Measurements from ENCODE around the gene CDCP1.
A peak's percentile ranks its signal among the peaks of the same experiment; 100 is the strongest.

CDCP1 gene

DNA sequence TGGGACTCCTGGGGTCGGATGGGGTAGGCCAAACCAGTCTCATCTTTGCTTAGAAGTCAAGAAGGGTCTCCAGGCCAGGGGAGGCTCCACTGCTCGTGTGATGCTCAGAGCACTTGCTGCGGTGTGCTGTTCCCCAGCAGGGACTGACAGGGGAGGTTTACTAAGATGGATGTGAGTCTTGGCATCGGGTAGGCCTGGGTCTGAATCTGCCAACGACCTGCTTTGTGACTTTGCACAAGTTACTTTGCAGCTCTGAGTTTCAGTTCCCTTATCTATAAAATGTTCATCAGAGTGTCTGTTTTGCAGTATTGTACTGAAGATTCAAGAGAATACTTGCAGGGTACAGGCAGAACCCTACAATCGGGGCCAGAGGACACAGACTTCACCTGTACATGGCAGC, 17.3 kb upstream of the CDCP1 start:
- TF ChIP-seq, protein P1, sequence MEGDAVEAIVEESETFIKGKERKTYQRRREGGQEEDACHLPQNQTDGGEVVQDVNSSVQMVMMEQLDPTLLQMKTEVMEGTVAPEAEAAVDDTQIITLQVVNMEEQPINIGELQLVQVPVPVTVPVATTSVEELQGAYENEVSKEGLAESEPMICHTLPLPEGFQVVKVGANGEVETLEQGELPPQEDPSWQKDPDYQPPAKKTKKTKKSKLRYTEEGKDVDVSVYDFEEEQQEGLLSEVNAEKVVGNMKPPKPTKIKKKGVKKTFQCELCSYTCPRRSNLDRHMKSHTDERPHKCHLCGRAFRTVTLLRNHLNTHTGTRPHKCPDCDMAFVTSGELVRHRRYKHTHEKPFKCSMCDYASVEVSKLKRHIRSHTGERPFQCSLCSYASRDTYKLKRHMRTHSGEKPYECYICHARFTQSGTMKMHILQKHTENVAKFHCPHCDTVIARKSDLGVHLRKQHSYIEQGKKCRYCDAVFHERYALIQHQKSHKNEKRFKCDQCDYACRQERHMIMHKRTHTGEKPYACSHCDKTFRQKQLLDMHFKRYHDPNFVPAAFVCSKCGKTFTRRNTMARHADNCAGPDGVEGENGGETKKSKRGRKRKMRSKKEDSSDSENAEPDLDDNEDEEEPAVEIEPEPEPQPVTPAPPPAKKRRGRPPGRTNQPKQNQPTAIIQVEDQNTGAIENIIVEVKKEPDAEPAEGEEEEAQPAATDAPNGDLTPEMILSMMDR (conservative IDR thresholded peaks at IDR 0.05), result no peak
- H3K27ac ChIP-seq, result no peak overlapping the region

DNA sequence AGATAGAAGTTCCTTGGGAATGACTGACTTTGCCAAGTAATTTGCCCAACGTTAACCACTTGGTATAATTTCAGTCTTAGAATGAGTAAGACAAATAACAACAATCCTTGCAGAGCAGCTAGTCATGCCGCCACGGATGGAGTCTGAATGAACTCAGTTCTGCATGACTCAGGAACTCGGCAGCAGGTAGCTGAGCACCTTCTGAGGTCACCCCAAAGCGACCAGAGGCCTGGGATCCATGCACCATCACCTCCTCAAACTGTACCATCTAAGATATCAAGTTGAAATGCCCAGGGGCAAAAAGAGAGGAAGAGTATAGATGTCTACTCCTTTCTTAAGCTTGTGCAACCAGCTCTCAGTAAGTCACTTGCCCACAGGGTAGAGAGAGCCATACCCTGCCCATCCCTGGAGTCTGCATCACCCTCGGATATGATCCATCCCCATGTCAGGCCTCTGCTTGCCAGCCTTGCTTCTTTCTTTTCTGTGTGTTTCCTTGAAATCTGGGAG, 8.5 kb upstream of the CDCP1 start:
- TF ChIP-seq, protein P1 (conservative IDR thresholded peaks at IDR 0.05), result no peak
- no peak overlapping the region for H3K27ac ChIP-seq

DNA sequence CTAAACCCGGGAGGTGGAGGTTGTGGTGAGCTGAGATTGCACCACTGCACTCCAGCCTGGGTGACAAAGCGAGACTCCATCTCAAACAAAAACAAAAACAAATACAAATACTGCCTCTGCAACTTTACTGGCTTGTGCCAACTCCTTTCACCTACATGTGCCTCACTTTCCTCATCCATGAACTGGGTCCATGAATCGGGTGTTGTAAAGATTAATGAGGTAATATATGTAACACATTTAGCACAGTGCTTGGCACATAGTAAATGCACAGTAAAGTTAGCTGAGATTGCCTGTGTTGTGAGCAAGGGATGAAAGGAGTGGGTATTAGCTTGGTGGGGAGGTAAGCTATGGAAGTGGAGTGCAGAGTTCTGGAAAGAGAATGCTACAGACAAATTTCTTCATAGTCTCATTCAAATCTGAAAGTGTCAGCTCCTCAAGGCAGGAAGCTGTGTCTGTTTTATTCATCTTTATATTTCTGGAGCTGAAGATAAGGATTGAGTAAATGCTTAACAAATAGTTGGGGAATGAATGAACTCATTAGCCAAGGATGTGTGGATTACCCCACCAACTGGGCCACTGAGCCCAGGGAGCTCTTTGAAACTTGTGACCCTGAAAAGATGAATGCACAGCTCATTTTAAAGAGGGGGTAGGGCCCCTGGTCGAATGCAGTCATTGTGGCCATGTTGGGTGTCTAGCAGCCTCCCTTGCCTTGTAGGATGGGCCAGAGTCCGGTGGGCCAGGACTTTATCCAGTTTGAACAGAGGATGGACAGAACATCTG, 7.7 kb upstream of the CDCP1 start:
- TF ChIP-seq, protein P1 (conservative IDR thresholded peaks at IDR 0.05), result no peak
- no peak overlapping the region for H3K27ac ChIP-seq

DNA sequence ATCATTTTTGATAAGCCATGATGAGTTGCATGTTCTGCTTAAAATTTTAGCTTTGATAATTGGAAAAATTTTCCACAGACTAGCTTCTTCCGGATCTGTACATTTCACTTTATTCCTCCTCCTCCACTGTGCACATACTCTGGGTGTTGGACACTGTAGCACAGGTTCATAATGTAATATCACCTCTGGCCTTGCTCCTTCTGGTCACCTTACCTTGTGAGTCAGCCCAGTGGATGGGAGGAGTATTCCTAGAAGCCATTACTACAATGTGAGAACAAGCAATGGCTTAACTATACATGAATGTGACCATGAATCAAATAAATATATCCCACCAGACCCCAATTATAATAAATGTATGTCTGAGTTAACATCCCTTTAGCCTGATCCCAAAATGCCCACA, 6.1 kb upstream of the CDCP1 start:
- H3K27ac ChIP-seq, result no peak overlapping the region
- TF ChIP-seq, protein P1 (conservative IDR thresholded peaks at IDR 0.05), result no peak

DNA sequence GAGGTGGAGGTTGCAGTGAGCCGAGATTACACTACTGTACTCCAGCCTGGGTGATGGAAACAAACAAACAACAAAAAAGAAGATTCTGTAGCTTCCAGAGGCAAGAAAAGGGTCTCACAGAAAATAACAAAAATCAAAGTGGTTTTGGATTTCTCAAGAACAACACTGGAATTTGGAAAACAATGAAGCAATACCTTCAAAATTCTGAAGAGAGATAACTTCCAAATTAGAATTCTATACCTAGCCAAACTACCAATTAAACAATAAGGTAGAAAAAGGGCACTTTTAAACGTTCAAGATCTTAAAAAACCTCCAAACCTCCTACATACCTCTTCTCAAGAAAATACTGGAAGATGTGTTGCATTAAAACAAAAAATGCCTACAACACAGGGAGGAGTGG, 4.9 kb upstream of the CDCP1 start:
- TF ChIP-seq, protein P1 (conservative IDR thresholded peaks at IDR 0.05), result no peak
- H3K27ac ChIP-seq, result no peak overlapping the region

DNA sequence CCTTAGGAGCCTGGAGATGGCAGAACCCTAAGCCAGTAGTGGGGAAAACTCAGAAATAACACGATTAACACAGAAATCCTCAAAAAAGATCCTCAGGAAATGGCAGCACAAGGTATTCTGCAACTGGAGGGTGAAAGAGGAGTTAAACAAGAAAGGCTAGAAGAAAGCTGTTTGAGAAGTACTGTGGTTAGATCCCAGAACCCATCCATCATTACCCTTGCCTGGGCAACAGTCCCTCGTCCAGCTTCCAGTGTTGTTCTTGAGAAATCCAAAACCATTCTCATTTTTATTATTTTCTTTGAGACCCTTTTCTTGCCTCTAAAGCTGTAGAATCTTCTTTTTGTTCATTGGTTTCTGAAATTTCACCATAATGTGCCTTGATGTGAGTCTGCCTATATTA, 2.7 kb upstream of the CDCP1 start:
- H3K27ac ChIP-seq, result no peak overlapping the region
- TF ChIP-seq, protein P1 (conservative IDR thresholded peaks at IDR 0.05), result no peak

DNA sequence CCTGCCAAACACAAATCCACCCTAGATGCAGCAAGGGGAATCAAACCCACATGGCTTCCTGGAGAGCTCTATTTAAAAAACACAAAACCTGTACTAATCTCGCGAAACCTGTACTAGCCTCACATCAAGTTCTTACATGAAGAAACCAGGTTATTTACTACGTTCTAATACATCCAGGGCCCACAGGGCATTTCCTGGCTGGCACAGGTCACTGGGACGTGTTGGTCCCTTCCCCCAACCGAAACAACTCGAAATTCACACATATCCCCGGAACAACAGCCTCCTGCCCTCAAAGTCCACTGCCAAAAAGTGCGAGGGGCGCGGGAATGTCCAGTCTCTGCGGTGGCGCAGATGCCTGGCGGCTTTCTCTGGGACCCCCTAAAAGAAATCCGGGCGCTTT, 955 bp downstream of the CDCP1 start:
- H3K27ac ChIP-seq, result peak overlapping the region; percentile 88
- TF ChIP-seq, protein P1 (conservative IDR thresholded peaks at IDR 0.05), result no peak

Data from VCaP (cell line).